Prostate gland (tissue), 2 donors: ENCODE data around the gene SERINC3. TPM values are rescaled to one million over a fixed set of nuclear protein-coding genes. Genes with fewer than 3 reads are reported as not detected.

Source experiments
- DNase-seq: peaks from one replicate; pipeline ENCODE4 v3.0.0-alpha.2; 2019; ENCODE audit warnings: low spot score
- H3K27ac ChIP-seq, 2 donors: fragments of 200-600 bp; sonication (generic); 2 replicates each; pipeline ENCODE4 v1.5.1; 2017 to 2019
- H3K27me3 ChIP-seq: fragments of 200-600 bp; sonication (generic); replicated peaks from 2 replicates; pipeline ENCODE4 v1.5.1; 2019; ENCODE audit not compliant: insufficient read depth
- H3K36me3 ChIP-seq, 2 donors: fragments of 200-600 bp; sonication (generic); 1 replicate in 1 of 2; 2 replicates in 1 of 2; pipeline versions ENCODE4 v1.5.1 to v1.8.1; 2017 to 2019
- H3K4me1 ChIP-seq: fragments of 200-600 bp; sonication (generic); replicated peaks from 2 replicates; pipeline ENCODE4 v1.5.1; 2019
- H3K4me3 ChIP-seq, 2 donors: fragments of 200-600 bp; sonication (generic); 2 replicates each; pipeline ENCODE4 v1.5.1; 2017 to 2019
- H3K9me3 ChIP-seq: fragments of 200-600 bp; sonication (generic); 2 replicates; pipeline ENCODE4 v1.5.1; 2017
- CTCF ChIP-seq, 4 experiments: fragments of 200-600 bp in 2 of 4; fragments of 450-650 bp in 2 of 4; sonication (generic) in 2 of 4; IDR thresholded peaks; 1 replicate in 3 of 4; 2 replicates in 1 of 4; pipeline ENCODE4 v1.5.1; 2016 to 2019; ENCODE audit warnings: antibody characterized with exemption in 4 of 4, mild to moderate bottlenecking in 2 of 4, moderate library complexity in 2 of 4
- POLR2A ChIP-seq: fragments of 450-650 bp; IDR thresholded peaks from one replicate; pipeline ENCODE4 v1.6.1; 2016; ENCODE audit warnings: antibody characterized with exemption, mild to moderate bottlenecking
- POLR2AphosphoS5 ChIP-seq: sonication (generic); formaldehyde crosslinking; IDR thresholded peaks from one replicate; pipeline ENCODE4 v1.6.1; 2017; ENCODE audit warnings: antibody characterized with exemption
- WGBS: methylation state at CpG from one replicate; pipeline ENCODE4 v1.1.5; 2018; 5-methylcytosine and 5-hydroxymethylcytosine counted together
- intact Hi-C: fragments of 100-400 bp; cut with DNase I; formaldehyde crosslinking; loops from one replicate; pipeline ENCODE4 v1.14.2; 2022
- total RNA-seq, 2 donors: library from RNA; depleted of rRNA; stranded (reverse); fragments of >200 nt; gene quantifications; one replicate each; pipeline ENCODE4 v1.1.0, GENCODE V29; 2016

The SERINC3 gene
- total RNA-seq, 2 donors from 2014 or later = 89.1 to 141 TPM

GRCh38 chr20:44552568-44552949, 30.7 kb upstream of the SERINC3 start:
- no peak for DNase-seq
- no peaks in the 10 kb centered on the region for H3K9me3 ChIP-seq
- H3K27ac ChIP-seq = peak overlapping the region in 1 of 2 donors; percentile 55
- 69% methylated on average over 3 of the region's 3 CpGs for WGBS
- no peaks in the 10 kb centered on the region for H3K36me3 ChIP-seq
- peaks cover 2% of the 10 kb centered on the region for H3K4me1 ChIP-seq
- no peak overlapping the region for H3K4me3 ChIP-seq
- intact Hi-C loops = no loop called here
- TF ChIP-seq POLR2AphosphoS5 (no peak), CTCF (IDR thresholded peaks at IDR 0.05) (no peak), POLR2A (no peak)
- no peaks in the 10 kb centered on the region for H3K27me3 ChIP-seq

DNA sequence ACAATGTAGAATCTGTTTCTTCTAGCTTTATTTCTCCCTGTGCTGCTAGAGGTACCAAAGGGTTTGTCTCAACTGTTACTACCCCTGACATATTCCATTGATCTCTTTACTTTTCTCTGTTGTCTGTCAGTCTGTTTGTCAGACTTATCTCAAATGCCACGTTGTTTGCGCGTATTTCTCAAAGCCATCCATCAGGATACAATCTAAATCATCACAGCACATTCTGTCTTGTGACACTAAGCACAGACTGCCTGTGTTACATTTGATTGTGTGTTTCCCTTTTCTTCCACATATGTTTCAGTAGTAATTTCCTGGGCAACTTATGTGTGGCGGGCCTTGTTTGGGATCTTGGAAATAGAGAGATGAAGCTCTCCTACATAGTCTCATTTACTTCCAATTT, 30.2 kb upstream of the SERINC3 start:
- Histone ChIP-seq H3K36me3 (no peaks in the 10 kb centered on the region), H3K27ac (peak overlapping the region in 1 of 2 donors; percentile 55), H3K4me1 (peaks cover 2% of the 10 kb centered on the region), H3K9me3 (no peaks in the 10 kb centered on the region), H3K27me3 (no peaks in the 10 kb centered on the region), H3K4me3 (no peak overlapping the region)
- 91% methylated on average over 4 of the region's 4 CpGs for WGBS
- no peak for DNase-seq
- intact Hi-C loops = no loop called here
- TF ChIP-seq CTCF (IDR thresholded peaks at IDR 0.05) = no peak
- TF ChIP-seq POLR2AphosphoS5 = no peak
- no peak for TF ChIP-seq POLR2A

- 35% methylated on average over 4 of the region's 4 CpGs for WGBS
- intact Hi-C loops = no loop called here
- H3K27ac ChIP-seq = peak overlapping the region; percentile 6 to 68
- H3K36me3 ChIP-seq = no peaks in the 10 kb centered on the region
- H3K27me3 ChIP-seq = no peaks in the 10 kb centered on the region
- H3K9me3 ChIP-seq = no peaks in the 10 kb centered on the region
- peaks cover 2% of the 10 kb centered on the region for H3K4me1 ChIP-seq
- DNase-seq = no peak
- no peak overlapping the region for H3K4me3 ChIP-seq
- TF ChIP-seq POLR2A = no peak
- no peak for TF ChIP-seq POLR2AphosphoS5
- no peak for TF ChIP-seq CTCF (IDR thresholded peaks at IDR 0.05)
These were observed 27.3 kb upstream of the SERINC3 start for GRCh38 chr20:44549123-44549522.

- H3K27ac ChIP-seq = peak overlapping the region in 1 of 2 donors; percentile 1
- H3K27me3 ChIP-seq = no peaks in the 10 kb centered on the region
- 95% methylated on average over 8 of the region's 8 CpGs for WGBS
- no peaks in the 10 kb centered on the region for H3K9me3 ChIP-seq
- no peak for DNase-seq
- no peak overlapping the region for H3K4me3 ChIP-seq
- intact Hi-C loops = no loop called here
- no peaks in the 10 kb centered on the region for H3K36me3 ChIP-seq
- TF ChIP-seq CTCF (IDR thresholded peaks at IDR 0.05) = no peak
- no peak for TF ChIP-seq POLR2AphosphoS5
- TF ChIP-seq POLR2A = no peak
- H3K4me1 ChIP-seq = peaks cover 2% of the 10 kb centered on the region
These were observed 25.5 kb upstream of the SERINC3 start for GRCh38 chr20:44547419-44547818.

GRCh38 chr20:44544263-44544662, 22.4 kb upstream of the SERINC3 start:
- no peak overlapping the region for H3K4me3 ChIP-seq
- no peaks in the 10 kb centered on the region for H3K36me3 ChIP-seq
- WGBS = 73% methylated on average over 5 of the region's 5 CpGs
- no peak overlapping the region for H3K27ac ChIP-seq
- no peak for TF ChIP-seq CTCF (IDR thresholded peaks at IDR 0.05)
- no peak for TF ChIP-seq POLR2AphosphoS5
- no peak for TF ChIP-seq POLR2A
- peaks cover 2% of the 10 kb centered on the region for H3K4me1 ChIP-seq
- no peaks in the 10 kb centered on the region for H3K9me3 ChIP-seq
- H3K27me3 ChIP-seq = no peaks in the 10 kb centered on the region
- no peak for DNase-seq
- intact Hi-C loops = no loop called here
